HG03025 (cell line): Measurements from ENCODE around the gene PDE9A.

Experiments used
- ATAC-seq: cut with Tn5 transposase; IDR thresholded peaks from one replicate; pipeline ENCODE4 v1.9.1; 2021; ENCODE audit warnings: mild to moderate bottlenecking, moderate library complexity; ENCODE audit not compliant: unreplicated experiment, low FRiP score

PDE9A gene

GRCh38 chr21:42734323-42734971 lies 81.0 kb downstream of the PDE9A start:
- ATAC-seq, result no peak

GRCh38 chr21:42735061-42735460 lies 81.6 kb downstream of the PDE9A start:
- no peak for ATAC-seq

GRCh38 chr21:42735944-42736343 lies 82.5 kb downstream of the PDE9A start:
- no peak for ATAC-seq

GRCh38 chr21:42736646-42737350 lies 83.4 kb downstream of the PDE9A start:
- ATAC-seq, result no peak

GRCh38 chr21:42737951-42738590 lies 84.7 kb downstream of the PDE9A start:
- no peak for ATAC-seq

GRCh38 chr21:42739061-42739931 lies 85.9 kb downstream of the PDE9A start:
- no peak for ATAC-seq

GRCh38 chr21:42740405-42740909 lies 87.0 kb downstream of the PDE9A start:
- no peak for ATAC-seq

- ATAC-seq, result no peak
These were observed 87.6 kb downstream of the PDE9A start for GRCh38 chr21:42741066-42741465.

- no peak for ATAC-seq
These were observed 91.4 kb downstream of the PDE9A start for GRCh38 chr21:42744520-42745445.

GRCh38 chr21:42745511-42746239 lies 92.3 kb downstream of the PDE9A start:
- no peak for ATAC-seq

GRCh38 chr21:42746240-42746592 lies 92.8 kb downstream of the PDE9A start:
- no peak for ATAC-seq

GRCh38 chr21:42746593-42747275 lies 93.3 kb downstream of the PDE9A start:
- ATAC-seq, result no peak

- no peak for ATAC-seq
These were observed 93.9 kb downstream of the PDE9A start for GRCh38 chr21:42747276-42747701.

GRCh38 chr21:42747746-42748351 lies 94.4 kb downstream of the PDE9A start:
- ATAC-seq, result no peak

- ATAC-seq, result no peak
These were observed 95.3 kb downstream of the PDE9A start for GRCh38 chr21:42748620-42749176.

- ATAC-seq, result no peak
These were observed 97.5 kb downstream of the PDE9A start for GRCh38 chr21:42750737-42751530.

GRCh38 chr21:42751866-42752265 lies 98.4 kb downstream of the PDE9A start:
- ATAC-seq, result no peak
